Astrocyte (in vitro differentiated cells and primary cell): Measurements from ENCODE around the gene IL18RAP. TPM values are rescaled to one million over a fixed set of nuclear protein-coding genes. Genes with fewer than 3 reads are reported as not detected.

Experiments used
- DNase-seq: peaks from one replicate; pipeline ENCODE4 v3.0.0-alpha.2; 2010; ENCODE audit warnings: low read depth
- FAIRE-seq: peaks from 2 replicates; lab custom pipeline; 2011; peaks lifted over from hg19 to GRCh38; lab: Jason Lieb, UNC
- H2AFZ ChIP-seq: 2 replicates; pipeline ENCODE4 v1.6.0; 2012; ENCODE audit warnings: low read depth, low read length, inconsistent platforms
- H3K27ac ChIP-seq: 2 replicates; pipeline ENCODE4 v1.5.1; 2011; ENCODE audit warnings: low read depth, low read length, inconsistent platforms
- H3K27me3 ChIP-seq: 2 replicates; pipeline ENCODE4 v1.6.0; 2011; ENCODE audit warnings: low read length, inconsistent platforms; ENCODE audit not compliant: insufficient read depth
- H3K36me3 ChIP-seq: 2 replicates; pipeline ENCODE4 v1.5.1; 2011; ENCODE audit warnings: low read length, inconsistent platforms; ENCODE audit not compliant: insufficient read depth
- H3K4me1 ChIP-seq: 2 replicates; pipeline ENCODE4 v1.5.1; 2011; ENCODE audit warnings: low read length, inconsistent platforms; ENCODE audit not compliant: insufficient read depth
- H3K4me2 ChIP-seq: 2 replicates; pipeline ENCODE4 v1.6.0; 2012; ENCODE audit warnings: low read length, inconsistent platforms
- H3K4me3 ChIP-seq: 2 replicates; pipeline ENCODE4 v1.5.1; 2011; ENCODE audit warnings: low read depth, mild to moderate bottlenecking, low read length, inconsistent platforms; ENCODE audit not compliant: insufficient read depth
- H3K79me2 ChIP-seq: 2 replicates; pipeline ENCODE4 v1.6.0; 2012; ENCODE audit warnings: mild to moderate bottlenecking, low read length, inconsistent platforms; ENCODE audit not compliant: insufficient read depth
- H3K9ac ChIP-seq: 2 replicates; pipeline ENCODE4 v1.6.0; 2012; ENCODE audit warnings: mild to moderate bottlenecking, low read length, inconsistent platforms
- H3K9me3 ChIP-seq: 2 replicates; pipeline ENCODE4 v1.5.1; 2012; ENCODE audit warnings: low read depth, mild to moderate bottlenecking, low read length, inconsistent platforms; ENCODE audit not compliant: insufficient read depth
- H4K20me1 ChIP-seq: 2 replicates; pipeline ENCODE4 v1.6.0; 2012; ENCODE audit warnings: low read length, inconsistent platforms; ENCODE audit not compliant: insufficient read depth
- H3K27ac Mint-ChIP-seq: one replicate; pipeline ENCODE4 v1.8.0; 2021; ENCODE audit warnings: mild to moderate bottlenecking, mixed read lengths; ENCODE audit not compliant: unreplicated experiment
- H3K27me3 Mint-ChIP-seq: one replicate; pipeline ENCODE4 v1.8.0; 2021; ENCODE audit warnings: low read depth, mixed read lengths; ENCODE audit not compliant: unreplicated experiment
- H3K36me3 Mint-ChIP-seq: one replicate; pipeline ENCODE4 v1.8.0; 2021; ENCODE audit warnings: low read depth, mixed read lengths; ENCODE audit not compliant: unreplicated experiment
- H3K4me1 Mint-ChIP-seq: one replicate; pipeline ENCODE4 v1.8.0; 2021; ENCODE audit warnings: low read depth, mixed read lengths; ENCODE audit not compliant: unreplicated experiment
- H3K4me3 Mint-ChIP-seq: one replicate; pipeline ENCODE4 v1.8.0; 2021; ENCODE audit warnings: mild to moderate bottlenecking, moderate library complexity, mixed read lengths; ENCODE audit not compliant: unreplicated experiment
- H3K9me3 Mint-ChIP-seq: one replicate; pipeline ENCODE4 v1.8.0; 2021; ENCODE audit warnings: mild to moderate bottlenecking, mixed read lengths; ENCODE audit not compliant: unreplicated experiment
- EZH2 ChIP-seq: IDR thresholded peaks from 2 replicates; pipeline ENCODE4 v1.6.1; 2012; ENCODE audit warnings: mild to moderate bottlenecking, low read length, inconsistent platforms; ENCODE audit not compliant: insufficient read depth
- total RNA-seq: library from RNA; stranded (reverse); gene quantifications from 2 replicates; pipeline ENCODE4 v1.2.1, GENCODE V29; 2021
- TF ChIP-seq, protein P1 (sequence below): IDR thresholded peaks from 2 replicates; pipeline ENCODE4 v1.5.1; 2011; ENCODE audit warnings: low read depth, mild to moderate bottlenecking, inconsistent platforms, low read length, moderate library complexity; ENCODE audit not compliant: insufficient read depth

IL18RAP gene
- total RNA-seq, 1 donor from 2014 or later: not detected

GRCh38 chr2:102412199-102412598 is 10.8 kb upstream of the IL18RAP start:
- H3K79me2 ChIP-seq: no peaks in the 10 kb centered on the region
- Mint-ChIP-seq H3K27ac (no peak overlapping the region), H3K4me3 (no peak overlapping the region), H3K27me3 (no peaks in the 10 kb centered on the region), H3K36me3 (no peaks in the 10 kb centered on the region), H3K4me1 (no peaks in the 10 kb centered on the region), H3K9me3 (peaks cover 9% of the 10 kb centered on the region)
- H4K20me1 ChIP-seq: no peaks in the 10 kb centered on the region
- H3K4me1 ChIP-seq: no peaks in the 10 kb centered on the region
- no peak overlapping the region for H3K4me3 ChIP-seq
- H2AFZ ChIP-seq: no peak overlapping the region
- peaks cover 2% of the 10 kb centered on the region for H3K27me3 ChIP-seq
- no peak overlapping the region for H3K9ac ChIP-seq
- TF ChIP-seq EZH2: no peak
- TF ChIP-seq, protein P1, sequence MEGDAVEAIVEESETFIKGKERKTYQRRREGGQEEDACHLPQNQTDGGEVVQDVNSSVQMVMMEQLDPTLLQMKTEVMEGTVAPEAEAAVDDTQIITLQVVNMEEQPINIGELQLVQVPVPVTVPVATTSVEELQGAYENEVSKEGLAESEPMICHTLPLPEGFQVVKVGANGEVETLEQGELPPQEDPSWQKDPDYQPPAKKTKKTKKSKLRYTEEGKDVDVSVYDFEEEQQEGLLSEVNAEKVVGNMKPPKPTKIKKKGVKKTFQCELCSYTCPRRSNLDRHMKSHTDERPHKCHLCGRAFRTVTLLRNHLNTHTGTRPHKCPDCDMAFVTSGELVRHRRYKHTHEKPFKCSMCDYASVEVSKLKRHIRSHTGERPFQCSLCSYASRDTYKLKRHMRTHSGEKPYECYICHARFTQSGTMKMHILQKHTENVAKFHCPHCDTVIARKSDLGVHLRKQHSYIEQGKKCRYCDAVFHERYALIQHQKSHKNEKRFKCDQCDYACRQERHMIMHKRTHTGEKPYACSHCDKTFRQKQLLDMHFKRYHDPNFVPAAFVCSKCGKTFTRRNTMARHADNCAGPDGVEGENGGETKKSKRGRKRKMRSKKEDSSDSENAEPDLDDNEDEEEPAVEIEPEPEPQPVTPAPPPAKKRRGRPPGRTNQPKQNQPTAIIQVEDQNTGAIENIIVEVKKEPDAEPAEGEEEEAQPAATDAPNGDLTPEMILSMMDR: no peak
- H3K27ac ChIP-seq: no peak overlapping the region
- H3K4me2 ChIP-seq: no peak overlapping the region
- H3K36me3 ChIP-seq: no peaks in the 10 kb centered on the region
- FAIRE-seq: no peak
- DNase-seq: no peak
- H3K9me3 ChIP-seq: peaks cover 4% of the 10 kb centered on the region

DNA sequence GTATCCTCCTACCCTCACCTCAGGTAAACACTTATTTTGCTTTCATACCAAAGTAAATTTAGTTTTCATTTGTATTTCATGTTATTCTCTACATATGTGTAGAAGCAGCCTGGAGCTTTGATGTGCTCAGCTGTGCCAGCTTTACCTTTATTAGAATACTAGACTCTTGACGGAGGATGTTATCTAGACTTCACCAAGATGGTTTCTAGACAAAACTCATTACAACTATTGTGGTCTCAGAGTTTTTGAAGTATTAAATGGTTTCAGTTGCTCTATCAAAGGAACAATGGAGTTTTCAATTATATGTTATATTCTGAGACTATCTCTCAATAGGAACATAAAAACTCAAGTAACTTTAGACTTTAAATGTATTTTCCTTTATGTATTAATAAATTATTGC is 5.0 kb upstream of the IL18RAP start:
- no peaks in the 10 kb centered on the region for H3K9me3 ChIP-seq
- H3K9ac ChIP-seq: no peak overlapping the region
- H3K27me3 Mint-ChIP-seq: peaks cover 18% of the 10 kb centered on the region
- H4K20me1 ChIP-seq: no peaks in the 10 kb centered on the region
- H3K27ac ChIP-seq: no peak overlapping the region
- no peak overlapping the region for H3K27ac Mint-ChIP-seq
- TF ChIP-seq EZH2: no peak
- no peaks in the 10 kb centered on the region for H3K4me1 ChIP-seq
- H3K27me3 ChIP-seq: peaks cover 5% of the 10 kb centered on the region
- no peaks in the 10 kb centered on the region for H3K36me3 Mint-ChIP-seq
- peaks cover 8% of the 10 kb centered on the region for H3K4me1 Mint-ChIP-seq
- no peak overlapping the region for H3K4me3 ChIP-seq
- no peak for DNase-seq
- H3K4me3 Mint-ChIP-seq: no peak overlapping the region
- no peaks in the 10 kb centered on the region for H3K79me2 ChIP-seq
- H3K36me3 ChIP-seq: no peaks in the 10 kb centered on the region
- no peak overlapping the region for H3K4me2 ChIP-seq
- no peak for FAIRE-seq
- H3K9me3 Mint-ChIP-seq: peaks cover 9% of the 10 kb centered on the region
- no peak overlapping the region for H2AFZ ChIP-seq

DNA sequence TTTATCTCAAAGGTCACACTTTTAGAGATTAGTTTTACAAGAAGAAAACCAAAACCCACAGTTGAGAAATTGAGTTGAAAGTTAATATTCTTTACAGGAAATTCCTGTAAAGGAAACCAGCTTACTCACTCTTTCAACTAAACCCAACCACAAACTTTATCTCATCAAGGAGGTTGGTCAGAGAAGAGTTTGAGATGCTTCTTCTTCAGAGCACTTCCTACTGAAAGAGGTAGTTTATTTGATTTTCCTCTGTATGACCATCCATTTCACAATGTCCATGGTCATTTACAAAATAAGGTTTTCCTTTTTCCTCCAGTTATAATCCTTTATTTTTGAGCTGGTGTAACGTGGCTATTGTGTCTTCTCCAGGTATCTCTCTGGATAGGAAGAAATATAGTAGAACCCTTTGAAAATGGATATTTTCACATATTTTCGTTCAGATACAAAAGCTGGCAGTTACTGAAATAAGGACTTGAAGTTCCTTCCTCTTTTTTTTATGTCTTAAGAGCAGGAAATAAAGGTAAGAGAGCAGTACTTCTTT is 4.5 kb upstream of the IL18RAP start:
- no peak for TF ChIP-seq EZH2
- TF ChIP-seq, protein P1: no peak
- no peak overlapping the region for H3K27ac ChIP-seq
- Mint-ChIP-seq H3K9me3 (peaks cover 7% of the 10 kb centered on the region), H3K4me3 (no peak overlapping the region), H3K27me3 (peaks cover 20% of the 10 kb centered on the region), H3K36me3 (no peaks in the 10 kb centered on the region), H3K4me1 (peaks cover 8% of the 10 kb centered on the region), H3K27ac (no peak overlapping the region)
- no peak overlapping the region for H3K4me2 ChIP-seq
- H3K27me3 ChIP-seq: peaks cover 5% of the 10 kb centered on the region
- FAIRE-seq (no peak), DNase-seq (peak; percentile 32)
- no peaks in the 10 kb centered on the region for H4K20me1 ChIP-seq
- no peak overlapping the region for H3K4me3 ChIP-seq
- H3K9me3 ChIP-seq: no peaks in the 10 kb centered on the region
- H3K79me2 ChIP-seq: no peaks in the 10 kb centered on the region
- H3K9ac ChIP-seq: no peak overlapping the region
- H3K4me1 ChIP-seq: no peaks in the 10 kb centered on the region
- no peak overlapping the region for H2AFZ ChIP-seq
- H3K36me3 ChIP-seq: no peaks in the 10 kb centered on the region
